NCI-H2227 treated with DMSO at 0.1 percent for 48 hours (cell line): ENCODE measurements around the gene CFAP298.
A peak's percentile ranks its signal among the peaks of the same experiment; 100 is the strongest.
"Not testable (repeated sequence)": the region's sequence is repeated elsewhere in the genome, so short reads cannot be mapped to it uniquely, and the experiment has no call there.

ENCODE experiments used
- DNase-seq: peaks from one replicate; lab custom pipeline; 2025; lab: John Stamatoyannopoulos, UW

CFAP298 gene, protein sequence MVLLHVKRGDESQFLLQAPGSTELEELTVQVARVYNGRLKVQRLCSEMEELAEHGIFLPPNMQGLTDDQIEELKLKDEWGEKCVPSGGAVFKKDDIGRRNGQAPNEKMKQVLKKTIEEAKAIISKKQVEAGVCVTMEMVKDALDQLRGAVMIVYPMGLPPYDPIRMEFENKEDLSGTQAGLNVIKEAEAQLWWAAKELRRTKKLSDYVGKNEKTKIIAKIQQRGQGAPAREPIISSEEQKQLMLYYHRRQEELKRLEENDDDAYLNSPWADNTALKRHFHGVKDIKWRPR

DNA sequence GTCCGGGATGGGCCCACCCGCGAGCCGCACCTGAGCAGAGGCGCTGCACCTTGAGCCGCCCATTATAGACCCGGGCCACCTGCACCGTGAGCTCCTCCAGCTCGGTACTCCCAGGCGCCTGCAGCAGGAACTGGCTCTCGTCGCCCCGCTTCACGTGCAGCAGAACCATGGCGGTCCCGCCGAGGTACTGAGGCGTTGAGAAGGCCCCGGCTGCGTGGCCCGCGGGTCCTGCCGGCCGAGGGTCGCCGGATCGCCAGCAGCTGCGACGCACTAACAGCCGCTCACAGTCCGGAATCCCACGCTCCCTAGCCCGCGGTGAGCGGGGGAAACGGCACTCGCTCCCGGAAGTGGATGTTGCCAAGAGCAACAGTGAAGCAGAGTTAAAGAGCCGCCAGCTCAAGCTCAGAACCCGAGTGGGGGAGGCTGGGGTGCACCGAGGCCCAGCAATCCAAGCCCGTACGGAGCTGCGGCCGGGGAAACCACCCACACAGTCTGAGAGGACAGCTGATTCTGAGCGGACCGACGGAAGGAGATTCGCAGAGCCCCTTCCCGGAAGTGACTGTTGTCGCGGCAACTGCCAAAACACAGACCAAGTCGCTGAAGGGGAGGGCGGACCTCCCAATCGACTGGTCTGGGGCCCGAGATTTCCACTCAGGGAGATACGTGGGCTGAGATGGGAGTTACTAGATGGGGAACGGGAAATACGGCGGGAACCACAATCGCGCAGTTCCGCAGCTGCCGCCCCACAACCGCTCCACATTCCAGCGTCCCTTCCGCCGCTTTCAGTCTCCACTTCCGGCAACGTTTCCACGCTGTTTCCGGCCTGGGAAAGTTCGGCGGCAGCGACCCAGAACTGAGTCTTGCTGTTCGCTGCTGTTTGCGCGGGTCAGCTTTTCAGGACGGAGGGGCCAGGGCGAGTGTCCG, at the start of gene CFAP298:
TSS of gene CFAP298 (minus strand) at position 303 of the 924 bp plus-strand sequence. CDS start at position 169, 134 bp downstream.
- DNase-seq, result peak; percentile 94

DNA sequence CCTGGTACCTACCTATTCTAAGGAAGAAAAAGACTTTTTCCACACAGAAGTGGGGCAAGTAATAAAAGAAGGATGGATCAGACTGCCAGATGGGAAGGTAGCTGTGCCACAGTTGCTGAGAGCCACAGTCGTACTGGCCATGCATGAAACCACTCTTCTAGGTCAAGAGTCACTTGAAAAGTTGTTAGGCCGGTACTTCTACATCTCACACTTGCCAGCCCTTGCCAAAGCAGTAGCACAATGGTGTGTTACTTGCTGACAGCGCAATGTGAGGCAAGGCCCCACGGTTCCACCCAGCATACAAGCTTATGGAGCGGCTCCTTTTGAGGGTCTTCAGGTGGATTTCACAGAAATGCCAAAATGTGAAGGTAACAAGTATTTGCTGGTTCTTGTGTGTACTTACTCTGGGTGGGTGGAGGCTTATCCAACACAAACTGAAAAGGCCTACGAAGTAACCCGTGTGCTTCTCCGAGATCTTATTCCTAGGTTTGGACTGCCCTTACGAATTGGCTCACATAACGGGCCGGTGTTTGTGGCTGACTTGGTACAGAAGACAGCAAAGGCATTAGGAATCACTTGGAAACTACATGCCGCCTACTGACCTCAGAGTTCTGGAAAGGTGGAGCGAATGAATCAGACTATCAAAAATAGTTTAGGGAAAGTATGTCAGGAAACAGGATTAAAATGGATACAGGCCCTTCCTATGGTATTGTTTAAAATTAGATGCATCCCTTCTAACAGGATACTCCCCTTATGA, 49.0 kb upstream of the CFAP298 start:
- DNase-seq, result not testable (repeated sequence)

DNA sequence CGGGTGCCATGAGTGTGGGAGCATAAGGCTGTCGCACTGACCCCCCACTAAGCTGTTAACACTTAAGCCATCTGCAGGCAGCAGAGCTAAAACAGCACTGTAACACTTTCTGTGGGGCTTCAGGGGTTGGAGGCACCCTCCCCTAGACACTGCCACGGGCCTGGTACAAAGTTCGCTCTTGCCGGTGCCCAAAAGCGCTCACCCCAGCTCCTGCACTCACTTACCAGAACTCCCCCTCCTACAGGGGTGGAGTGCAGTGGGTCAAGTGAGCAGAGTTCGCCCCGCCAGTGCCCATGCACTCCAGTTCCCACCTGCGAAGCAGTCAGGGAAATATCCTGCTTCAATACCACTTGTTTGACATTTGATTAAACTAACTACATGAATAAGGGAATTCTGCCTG, 46.3 kb upstream of the CFAP298 start:
- DNase-seq, result no peak

DNA sequence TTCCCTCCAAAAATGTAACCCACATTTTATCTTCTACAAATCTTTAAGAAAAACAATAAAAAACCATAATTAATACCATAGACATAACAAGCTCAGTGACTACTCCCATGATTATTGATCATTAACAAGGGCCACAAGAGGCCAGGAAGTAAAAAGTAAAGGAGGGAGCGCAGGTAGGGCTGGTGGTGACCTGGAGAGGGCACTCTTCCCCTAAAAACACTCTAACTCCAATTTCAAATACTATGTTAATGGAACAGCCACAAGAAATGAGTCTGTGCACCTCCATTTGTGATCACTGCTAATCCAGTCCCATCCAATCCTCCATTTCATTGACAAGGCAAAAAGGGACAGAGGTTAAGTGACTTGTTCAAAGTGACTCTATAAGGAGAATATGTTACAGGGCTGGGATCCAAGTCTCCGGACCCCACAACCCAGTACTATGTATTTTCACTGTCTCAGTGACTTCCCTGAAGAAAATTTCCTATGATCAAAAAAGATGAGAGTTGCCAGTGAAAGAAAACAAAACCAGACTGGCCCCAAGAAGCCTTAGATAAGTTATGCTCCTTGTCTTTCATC, 41.2 kb upstream of the CFAP298 start:
- peak; percentile 0 for DNase-seq

DNA sequence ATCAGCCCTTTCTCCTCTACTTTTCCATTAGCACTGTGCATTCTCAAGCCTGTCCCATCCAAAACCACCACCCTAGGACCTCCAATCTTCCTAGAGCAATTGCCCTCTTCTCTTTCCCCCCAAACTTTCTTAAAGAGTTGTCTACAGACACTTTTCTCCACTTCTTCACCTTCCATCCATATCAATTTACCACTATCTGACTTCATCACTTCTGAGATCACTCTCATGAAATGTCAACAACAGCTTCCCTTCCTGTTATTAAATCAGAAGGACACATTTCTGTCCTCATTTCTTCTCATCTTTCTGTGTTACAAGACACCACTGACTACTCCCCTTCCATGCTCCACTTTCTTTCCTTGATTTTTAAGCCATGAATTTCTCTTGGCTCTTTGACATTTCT, 36.0 kb upstream of the CFAP298 start:
- DNase-seq, result no peak

DNA sequence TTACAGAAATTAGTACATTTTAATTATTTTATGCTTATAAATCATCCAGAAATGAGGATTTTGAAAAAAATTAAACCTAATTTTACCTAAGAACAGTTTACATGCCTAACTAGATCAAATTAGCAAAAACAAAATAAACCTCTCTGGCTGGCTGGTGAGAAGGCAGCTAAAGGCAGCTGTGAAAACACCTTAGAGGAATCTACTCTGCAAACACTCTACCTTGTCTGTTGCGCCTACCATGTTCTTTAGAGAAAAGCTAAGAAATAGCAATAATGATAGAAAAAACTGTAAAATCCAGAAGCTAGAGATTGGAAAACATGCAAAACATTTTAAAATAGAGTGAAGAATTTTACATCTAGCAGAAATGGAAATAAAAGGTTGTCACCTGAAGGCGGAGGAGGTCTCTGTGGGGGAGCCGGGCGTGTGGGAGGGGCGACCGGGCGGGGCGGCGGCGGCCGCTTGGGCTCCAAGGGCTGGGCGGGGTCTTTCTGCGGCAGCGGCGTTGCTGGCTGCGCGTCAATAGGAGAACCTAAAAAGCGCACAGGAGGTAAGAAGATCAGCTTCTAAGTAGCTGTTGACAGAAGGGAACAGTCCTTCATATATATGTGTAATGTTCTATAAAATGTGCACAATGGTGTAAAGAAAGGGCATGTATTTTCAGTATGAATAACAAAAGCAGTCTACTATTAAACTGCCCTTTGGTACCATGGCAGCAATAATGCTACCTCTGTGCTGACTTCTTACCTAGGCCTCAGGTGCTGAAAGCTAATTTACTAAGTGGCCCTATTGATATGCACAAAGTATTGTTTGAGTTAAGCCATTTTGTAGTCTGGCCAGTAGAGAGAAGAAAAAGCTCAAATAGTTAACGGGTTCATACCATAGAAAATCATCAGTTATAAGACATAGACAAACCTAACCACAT, 33.3 kb upstream of the CFAP298 start:
- DNase-seq, result peak; percentile 30

DNA sequence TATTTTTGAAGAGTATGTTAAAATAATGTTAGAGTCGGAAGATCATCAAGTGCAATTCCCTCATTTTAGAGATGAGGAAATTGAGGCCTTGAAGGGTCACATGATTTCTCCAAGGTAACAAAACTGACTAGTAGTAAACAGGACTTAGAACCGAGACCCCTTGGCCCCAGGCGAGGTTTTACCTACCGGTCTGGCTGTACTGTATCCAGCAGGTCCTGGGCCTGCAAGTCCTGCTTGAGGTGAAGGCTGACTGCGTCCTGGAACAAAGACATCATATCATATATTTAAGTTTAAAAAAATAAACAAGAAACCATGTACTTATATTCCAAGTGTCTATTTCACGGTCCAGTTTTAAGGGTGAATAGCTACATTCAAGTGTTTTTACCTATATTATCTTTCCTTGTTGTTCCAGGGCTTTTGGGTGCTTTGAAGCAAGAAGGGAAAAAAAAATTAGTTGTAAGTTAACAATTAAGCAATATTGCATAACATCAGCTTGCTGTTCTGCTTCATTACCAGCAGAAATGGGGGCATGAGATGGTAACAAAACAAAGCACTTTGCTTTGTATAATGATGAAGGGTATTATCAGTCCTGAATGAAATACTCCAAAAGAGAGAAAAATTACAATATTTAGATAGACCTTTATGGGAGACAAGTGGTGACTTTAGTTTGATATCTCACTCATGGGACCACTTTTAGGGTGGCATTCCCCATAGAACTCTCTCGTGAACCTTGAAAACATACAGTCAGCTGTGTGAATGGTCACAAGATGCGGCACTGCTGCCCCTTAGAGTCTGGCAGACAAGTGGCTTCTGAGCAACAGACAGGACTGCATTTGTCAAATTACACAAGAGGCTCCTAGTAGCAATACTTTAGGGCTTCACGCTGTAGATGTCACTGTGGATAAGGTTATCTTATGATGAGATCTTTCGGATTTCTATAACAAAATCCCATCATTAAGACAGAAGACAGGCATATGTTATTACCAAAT, 29.8 kb upstream of the CFAP298 start:
- DNase-seq, result no peak

DNA sequence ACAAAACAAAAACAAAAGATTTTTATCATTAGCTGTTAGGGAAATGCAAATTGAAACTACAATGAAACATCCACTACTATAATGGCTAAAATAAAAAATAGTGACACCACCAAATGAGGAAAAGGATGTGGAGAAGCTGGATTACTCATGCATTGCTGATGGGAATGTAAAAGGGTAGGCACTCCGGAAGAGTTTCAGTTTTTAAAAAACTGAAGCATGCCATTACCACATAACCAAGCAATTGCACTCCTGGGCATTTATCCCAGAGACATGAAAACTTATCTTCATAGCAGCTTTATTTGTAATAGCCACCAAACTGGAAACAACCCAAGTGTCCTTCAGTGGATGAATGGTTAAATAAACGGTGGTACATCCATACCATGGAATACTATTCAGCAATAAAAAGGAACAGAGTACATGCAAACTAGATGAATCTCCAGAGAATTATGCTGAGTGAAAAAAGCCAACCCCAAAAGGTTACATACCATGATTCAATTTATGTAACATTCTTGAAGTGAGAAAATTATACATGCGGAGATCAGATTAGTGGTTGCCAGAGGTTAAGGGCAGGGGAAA, 14.5 kb upstream of the CFAP298 start:
- no peak for DNase-seq

DNA sequence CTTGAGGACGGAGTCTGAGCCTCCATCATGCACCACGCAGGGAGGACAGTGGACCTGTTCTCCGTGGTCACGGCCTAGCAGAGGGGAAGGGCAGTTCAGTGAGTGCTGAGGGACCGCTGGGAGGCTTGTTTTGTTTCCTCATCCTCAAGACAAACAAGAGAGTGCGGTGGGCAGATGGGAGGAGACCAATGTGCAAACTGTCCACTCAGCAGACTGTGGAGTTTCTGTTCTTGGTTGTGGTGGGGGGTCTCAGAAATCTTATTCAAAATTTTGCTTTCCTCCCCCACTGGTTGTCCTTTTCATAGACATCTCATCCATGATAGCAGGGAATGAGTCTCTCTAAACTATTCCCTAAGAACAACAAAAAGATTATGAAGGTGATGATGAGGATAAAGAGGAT, 6.0 kb upstream of the CFAP298 start:
- DNase-seq, result not testable (repeated sequence)

DNA sequence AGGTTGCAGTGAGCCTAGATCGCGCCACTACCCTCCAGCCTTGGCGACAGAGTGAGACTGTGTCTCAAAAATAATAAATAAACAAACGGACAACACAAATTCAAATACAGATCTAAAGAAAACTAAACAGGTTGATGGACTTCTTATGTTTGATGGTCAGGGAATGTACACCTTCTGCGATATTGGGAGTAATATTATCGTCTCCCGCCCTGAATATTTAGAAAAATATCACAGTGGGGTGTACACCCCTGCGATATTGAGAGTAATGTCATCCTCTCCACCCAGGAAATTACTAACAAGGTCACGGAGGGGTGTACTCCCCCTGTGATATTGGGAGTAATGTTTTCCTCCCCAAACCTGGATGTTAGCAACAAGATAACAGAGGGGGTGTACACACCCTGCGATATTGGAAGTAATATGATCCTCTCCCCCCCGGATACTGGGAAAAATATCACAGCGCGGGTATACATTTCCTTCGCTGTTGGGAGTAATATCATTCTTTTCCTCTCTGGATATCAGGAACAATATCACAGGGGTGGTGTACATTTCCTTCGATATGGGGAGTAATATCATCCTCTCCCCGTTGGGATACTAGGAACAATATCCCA, 1.4 kb upstream of the CFAP298 start:
- DNase-seq, result no peak

DNA sequence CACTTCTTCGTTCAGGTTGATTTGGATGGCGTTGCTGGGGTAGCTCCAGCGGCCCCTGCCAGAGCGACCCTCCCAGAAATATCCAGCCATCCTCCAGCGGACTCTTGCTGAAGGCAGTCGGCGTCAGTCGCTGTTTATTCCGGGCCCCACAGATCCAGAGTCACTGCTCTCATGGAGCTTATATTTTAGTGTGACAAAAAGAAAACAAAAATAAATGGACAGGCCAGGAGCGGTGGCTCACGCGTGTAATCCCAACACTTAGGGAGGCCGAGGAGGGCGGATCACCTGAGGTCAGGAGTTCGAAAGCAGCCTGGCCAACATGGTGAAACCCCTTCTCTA, 791 bp upstream of the CFAP298 start:
- no peak for DNase-seq

DNA sequence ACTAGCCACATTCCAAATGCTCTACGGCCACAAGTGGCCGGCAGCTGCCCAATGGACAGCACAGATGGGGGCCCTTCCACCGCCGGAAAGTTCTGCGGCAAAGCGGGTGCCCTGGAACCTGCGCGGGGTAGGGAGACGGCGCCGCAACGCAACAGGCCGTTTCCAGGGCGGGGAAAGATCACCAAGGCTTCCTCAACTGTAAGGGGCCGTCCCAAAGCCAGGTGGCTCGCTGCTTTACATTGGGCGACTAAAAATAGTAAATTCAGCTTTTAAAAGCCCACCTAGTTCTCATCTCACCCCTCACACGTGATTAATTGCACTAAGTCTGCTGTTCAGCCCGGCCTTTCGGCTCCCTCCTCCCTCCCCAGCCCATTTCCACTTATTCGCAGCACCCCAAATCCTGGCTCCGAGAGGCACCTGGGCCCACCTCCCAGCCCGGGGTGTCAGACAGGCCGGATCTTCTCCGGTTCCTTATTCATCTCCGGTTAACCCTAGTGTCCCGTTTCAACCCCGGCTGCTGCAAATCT, 643 bp downstream of the CFAP298 start:
- DNase-seq, result no peak

DNA sequence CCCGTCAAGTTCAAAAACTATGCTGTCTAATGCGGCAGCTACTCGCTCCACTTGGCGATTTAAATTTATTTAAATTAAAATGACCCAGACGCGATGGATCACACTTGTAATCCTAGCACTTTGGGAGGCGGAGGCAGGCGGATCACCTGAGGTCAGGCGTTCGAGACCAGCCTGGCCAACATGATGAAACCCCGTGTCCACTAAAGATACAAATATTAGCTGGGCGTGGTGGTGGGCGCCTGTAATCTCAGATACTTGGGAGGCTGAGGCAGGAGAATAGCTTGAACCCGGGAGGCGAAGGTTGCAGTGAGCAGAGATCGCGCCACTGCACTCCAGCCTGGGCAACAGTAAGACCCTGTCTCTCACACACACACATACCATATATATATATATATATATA, 1.2 kb downstream of the CFAP298 start:
- not testable (repeated sequence) for DNase-seq

DNA sequence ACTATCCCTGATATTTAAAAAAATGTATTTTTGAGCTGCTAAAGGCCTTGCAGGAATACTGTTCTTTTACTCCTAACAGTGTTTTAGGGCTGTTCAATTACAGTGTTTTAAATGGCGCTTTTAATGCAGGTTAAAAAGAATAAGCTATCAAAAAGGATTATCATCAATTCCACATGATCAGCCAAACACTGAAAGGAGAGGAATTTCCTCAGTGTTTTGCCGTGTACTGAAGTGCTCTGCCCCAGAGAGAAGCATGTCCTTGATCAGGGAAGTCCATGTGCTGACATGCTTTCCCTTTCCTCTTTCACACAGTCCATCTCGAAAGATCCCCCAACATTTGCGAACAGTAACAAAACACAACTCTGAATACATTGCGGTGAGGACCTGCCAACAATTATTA, 3.3 kb downstream of the CFAP298 start:
- no peak for DNase-seq

DNA sequence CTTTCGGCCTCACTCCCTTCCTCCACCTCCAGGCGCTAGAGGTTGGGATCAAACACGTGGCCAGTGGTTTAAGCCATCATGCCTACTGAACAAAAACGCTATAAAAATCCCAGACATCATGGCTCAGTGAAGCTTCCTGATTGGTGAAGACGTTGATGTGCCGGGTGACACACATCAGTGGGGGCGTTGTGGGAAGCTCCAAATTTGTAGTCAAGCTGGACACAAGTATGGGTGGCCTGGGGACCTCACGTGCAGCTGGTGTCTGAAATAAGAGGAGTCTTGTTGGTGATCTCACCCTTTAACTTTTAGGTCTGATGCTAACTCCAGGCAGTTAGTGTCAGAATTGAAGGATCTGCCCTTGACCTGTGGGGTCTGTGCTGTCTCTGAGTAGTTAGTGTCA, 6.7 kb downstream of the CFAP298 start:
- peak; percentile 76 for DNase-seq

DNA sequence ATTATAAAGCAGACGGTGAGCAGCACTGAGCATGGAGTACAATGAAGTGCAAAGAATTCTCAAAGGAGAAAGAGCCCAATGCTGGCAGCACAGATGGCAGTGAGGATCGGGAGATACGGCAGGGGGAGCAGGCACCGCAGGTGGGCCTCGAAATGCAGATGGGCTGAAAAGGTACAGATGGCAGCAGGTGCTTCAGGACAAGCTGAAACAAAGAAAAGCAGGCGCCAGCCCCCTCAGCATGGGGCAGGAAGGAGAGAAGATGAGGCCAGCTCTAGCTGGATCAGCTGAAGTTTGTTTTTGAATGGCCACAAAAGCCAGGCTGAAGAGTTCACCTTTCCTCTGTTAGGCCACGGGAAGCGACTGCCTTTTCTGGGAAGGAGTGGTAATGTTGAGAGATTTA, 7.7 kb downstream of the CFAP298 start:
- peak; percentile 62 for DNase-seq

DNA sequence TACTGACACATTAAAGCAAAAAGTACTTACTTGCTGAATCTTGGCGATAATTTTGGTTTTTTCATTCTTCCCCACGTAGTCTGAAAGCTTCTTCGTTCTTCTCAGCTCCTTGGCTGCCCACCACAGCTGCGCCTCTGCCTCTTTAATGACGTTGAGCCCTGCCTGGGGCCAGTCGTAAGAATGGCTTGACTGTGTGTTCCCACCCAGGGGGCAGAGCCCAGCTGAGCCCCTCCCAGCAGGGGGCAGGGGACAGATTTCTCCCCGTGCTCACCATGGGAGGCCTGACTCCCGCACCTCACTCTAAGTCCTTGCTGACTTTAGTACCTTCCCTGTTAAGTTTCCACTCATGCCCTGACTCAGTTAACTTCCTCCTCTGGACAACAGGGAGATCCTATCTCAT, 9.0 kb downstream of the CFAP298 start:
- no peak for DNase-seq

DNA sequence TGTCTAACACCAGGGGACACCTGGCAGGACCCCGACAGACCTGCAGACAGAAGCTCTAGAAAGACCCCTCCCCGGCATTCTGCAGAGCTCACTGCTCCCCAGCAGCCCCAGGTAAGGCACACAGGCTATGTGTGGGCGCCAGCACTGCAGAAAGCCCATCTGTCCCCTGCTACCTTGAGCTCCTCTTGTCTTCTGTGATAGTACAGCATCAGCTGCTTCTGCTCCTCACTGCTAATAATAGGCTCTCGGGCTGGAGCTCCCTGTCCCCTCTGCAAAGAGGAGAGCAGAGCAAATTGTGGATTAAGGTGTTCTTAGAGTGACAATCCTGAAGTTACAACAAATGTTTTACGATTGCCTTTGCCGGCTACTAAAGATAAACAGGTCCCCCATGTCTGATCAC, 10.1 kb downstream of the CFAP298 start:
- no peak for DNase-seq

DNA sequence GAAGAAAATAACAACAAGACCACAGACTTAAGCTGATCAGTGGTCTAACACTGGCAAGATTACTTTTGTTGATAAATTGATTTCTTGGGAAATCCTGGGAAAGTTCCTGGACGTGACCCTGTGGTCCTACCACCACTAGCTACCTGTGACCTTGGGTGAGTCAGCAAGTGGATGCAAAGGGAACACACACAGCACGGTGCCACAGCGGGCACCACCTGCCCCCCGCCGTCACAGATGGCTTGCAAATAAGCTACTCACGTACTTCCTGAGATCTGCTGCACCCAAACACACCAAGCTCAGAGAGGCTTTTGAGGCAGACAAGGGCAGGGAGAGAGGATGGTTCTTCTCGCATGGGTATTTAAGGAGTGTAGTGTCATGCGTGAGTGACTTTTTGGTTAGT, 12.7 kb downstream of the CFAP298 start:
- no peak for DNase-seq
